ENCODE results near the gene NR2F1-AS1.

The NR2F1-AS1 gene

GRCh38 chr5:93589152-93589828 lies 8.3 kb upstream of the NR2F1-AS1 start:
- no peak for DNase-seq (ENCODE audit: low read depth, low spot score)

GRCh38 chr5:93588352-93589151 lies 7.5 kb upstream of the NR2F1-AS1 start:
- DNase-seq (ENCODE audit: low read depth, low spot score), result no peak

DNA sequence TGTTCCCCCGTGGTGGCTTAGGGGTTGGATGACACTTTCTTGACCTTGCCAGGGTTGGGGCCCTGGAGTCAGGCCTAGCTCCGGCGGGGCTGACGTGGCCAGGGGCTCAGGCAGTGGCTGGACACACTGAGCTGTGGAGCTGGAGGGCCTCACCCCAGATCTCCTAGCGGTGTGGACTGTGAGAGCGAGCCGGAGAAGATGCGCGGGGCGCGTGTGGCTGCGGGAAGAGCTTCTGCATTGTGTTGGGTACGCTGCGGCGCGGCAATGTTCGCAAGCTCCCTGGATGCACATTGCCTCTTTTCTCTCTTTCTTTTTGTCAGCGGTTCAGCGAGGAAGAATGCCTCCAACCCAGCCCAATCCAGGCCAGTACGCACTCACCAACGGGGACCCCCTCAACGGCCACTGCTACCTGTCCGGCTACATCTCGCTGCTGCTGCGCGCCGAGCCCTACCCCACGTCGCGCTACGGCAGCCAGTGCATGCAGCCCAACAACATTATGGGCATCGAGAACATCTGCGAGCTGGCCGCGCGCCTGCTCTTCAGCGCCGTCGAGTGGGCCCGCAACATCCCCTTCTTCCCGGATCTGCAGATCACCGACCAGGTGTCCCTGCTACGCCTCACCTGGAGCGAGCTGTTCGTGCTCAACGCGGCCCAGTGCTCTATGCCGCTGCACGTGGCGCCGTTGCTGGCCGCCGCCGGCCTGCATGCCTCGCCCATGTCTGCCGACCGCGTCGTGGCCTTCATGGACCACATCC lies 6.8 kb upstream of the NR2F1-AS1 start:
- DNase-seq (ENCODE audit: low read depth, low spot score), result no peak

DNA sequence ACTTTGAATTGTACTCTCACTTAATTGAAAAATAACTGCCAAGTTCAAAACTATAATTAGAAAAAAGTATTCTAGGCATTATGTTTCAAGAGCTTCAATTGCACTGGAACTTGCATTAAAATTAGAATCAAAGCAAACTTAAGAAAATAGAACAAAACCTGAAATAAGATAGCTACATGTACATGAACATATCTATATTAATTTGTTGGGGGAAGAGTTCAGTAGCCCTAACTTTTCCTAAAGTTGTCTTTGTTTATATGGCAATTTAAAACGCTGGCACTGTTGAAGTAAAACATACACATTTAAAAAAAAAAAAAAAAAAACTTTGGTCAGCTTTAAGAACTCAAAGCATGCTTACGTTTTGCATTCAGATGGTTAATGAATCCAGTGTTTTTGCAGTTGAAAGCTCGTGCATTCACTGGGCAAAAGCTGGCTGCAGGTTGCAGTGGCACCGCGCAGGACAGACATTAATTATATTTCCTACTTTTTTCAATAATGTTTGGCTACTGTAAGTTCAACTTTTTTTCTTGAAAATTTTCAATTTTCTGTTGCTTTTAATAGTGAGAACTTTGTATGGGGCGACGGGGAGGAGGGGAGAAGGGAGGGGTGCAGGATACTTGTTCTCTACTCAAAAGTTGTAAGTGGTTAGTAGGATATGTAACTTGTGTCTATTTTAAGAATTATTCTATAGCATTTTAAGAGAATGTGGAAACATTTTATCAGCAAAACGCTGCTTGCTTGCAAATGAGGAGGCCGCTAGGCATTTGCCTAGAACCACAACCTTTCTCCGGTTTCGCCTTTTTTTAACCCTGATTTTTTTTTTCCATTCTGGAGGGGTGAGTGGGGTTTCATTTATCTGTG lies 5.9 kb upstream of the NR2F1-AS1 start:
- DNase-seq (ENCODE audit: low read depth, low spot score), result no peak

- no peak for DNase-seq (ENCODE audit: low read depth, low spot score)
Observed at GRCh38 chr5:93585767-93586385, 4.9 kb upstream of the NR2F1-AS1 start.

GRCh38 chr5:93585041-93585766 lies 4.2 kb upstream of the NR2F1-AS1 start:
- DNase-seq (ENCODE audit: low read depth, low spot score), result no peak

DNA sequence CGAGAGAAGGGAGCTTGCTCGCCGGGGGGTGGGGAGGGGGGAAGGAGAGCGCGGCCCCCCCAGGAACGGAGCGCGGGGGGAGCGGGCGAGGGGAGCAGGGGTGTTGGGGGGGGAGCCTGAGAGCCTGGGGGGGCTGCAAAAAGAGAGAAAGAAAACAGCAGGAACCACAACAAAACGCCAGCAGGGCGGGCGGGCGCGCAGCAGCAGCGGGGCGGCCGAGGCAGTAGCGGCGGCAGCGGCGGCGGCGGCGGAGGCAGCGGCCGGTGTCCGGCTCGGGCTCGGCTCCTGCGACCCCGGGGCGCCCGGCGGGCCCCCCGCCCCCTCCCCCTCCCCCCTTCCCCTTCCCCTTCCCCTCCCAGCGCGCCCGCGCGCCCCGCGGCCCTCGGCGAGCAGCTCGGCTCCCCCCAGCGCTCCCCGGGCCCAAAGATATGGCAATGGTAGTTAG lies 3.6 kb upstream of the NR2F1-AS1 start:
- no peak for DNase-seq (ENCODE audit: low read depth, low spot score)

DNA sequence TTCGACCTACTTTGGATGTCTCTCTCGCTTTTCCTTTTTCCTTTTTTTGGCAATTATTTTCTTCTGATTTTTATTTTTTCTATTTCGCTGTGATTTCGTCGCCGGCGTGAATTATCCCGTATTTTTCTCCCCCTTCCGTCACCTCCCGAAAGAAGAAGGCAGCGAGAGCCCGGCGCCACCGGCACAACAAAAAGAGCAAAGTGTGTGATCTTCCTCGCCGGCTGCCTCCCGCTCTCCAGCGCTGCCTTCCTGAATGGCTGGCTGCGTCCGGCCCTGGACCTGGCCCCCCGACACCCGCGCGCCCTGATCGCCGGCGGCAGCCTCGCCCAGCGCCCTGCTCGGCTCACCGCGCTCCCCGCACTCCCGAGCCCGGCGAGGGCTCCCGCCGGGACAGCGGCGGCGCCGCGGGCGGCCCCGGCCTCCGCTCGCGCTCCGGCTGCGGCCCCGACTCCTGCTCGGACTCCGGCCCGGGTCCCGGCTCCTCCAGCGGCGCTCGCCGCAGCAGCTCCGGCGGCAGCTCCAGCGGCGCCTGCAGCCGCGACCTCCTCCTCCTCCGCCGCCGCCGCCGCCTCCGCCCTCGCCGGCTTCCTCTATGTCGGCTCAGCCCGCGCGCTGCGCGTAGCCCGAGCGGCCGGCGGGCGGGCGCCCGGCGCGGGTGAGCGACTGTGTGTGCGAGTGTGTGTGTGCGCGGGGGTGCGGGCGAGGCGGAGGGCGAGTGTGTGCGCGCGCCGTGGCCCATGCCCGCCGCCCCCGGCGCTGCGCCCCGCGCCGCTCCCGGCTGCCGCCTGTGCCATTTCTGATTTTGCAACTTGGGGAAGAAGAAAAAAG lies 3.0 kb upstream of the NR2F1-AS1 start:
- no peak for DNase-seq (ENCODE audit: low read depth, low spot score)

- DNase-seq (ENCODE audit: low read depth, low spot score), result no peak
Observed at GRCh38 chr5:93583439-93583767, 2.4 kb upstream of the NR2F1-AS1 start.

DNA sequence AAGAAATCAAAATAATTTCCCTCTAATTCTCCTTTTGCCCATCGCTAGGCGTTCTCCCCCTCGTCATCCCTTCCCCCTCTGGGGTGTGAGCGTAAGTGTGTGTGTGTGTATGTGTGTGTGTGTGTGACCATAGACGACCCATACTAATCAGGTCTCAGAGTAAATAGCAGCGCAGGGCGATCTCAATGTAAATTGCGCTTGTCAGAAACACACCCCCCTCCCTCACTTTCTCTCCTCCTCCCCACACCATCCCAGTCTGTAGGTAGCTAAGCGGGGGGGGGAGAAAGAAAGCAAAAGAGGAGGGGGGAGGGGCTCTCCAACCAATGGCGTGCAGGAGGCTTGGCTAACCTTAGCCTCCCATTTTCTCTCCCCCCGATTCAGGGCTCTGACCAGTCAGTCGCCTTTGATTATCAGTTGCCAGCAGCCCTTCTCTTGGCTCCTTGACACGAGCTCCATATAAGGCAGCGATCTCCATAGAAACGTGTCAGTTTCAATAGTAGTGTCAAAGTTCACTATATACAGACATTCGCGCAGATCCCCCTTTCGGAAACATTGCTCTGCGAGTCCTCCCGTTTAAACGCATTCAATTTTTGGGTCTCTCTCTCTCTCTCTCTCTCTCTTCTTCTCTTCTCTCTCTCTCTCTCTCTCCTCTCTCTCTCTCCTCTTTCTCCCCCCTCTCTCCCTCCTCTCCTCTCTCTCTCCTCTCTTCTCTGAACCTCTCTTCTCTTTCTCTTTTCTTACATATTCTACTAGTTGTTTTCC lies 1.8 kb upstream of the NR2F1-AS1 start, which contains the start of gene NR2F1:
NR2F1 (plus strand) TSS at position 546 of the 762 bp plus-strand sequence. CDS start 1,802 bp downstream, outside the sequence.
- peak; percentile 97 for DNase-seq (ENCODE audit: low read depth, low spot score)

GRCh38 chr5:93582167-93582462 lies 1.1 kb upstream of the NR2F1-AS1 start:
- no peak for DNase-seq (ENCODE audit: low read depth, low spot score)

GRCh38 chr5:93580063-93580926 lies 724 bp downstream of the NR2F1-AS1 start:
- DNase-seq (ENCODE audit: low read depth, low spot score), result no peak

GRCh38 chr5:93579692-93580062 lies 1.3 kb downstream of the NR2F1-AS1 start:
- no peak for DNase-seq (ENCODE audit: low read depth, low spot score)

- no peak for DNase-seq (ENCODE audit: low read depth, low spot score)
Observed at GRCh38 chr5:93578813-93579691, 2.0 kb downstream of the NR2F1-AS1 start.

GRCh38 chr5:93577854-93578812 lies 2.9 kb downstream of the NR2F1-AS1 start:
- DNase-seq (ENCODE audit: low read depth, low spot score), result no peak

Measured in brain pericyte (primary cell).